Gastroesophageal sphincter (tissue), 3 donors: ENCODE data around the gene RPL29.

Experiments
- POLR2AphosphoS5 ChIP-seq: sonication (generic); formaldehyde crosslinking; IDR thresholded peaks from one replicate; pipeline ENCODE4 v1.6.1; 2017; ENCODE audit warnings: antibody characterized with exemption
- TF ChIP-seq, protein P1 (sequence below), 4 experiments: fragments of 200-600 bp in 2 of 4; fragments of 450-650 bp in 2 of 4; sonication (generic) in 1 of 4; IDR thresholded peaks; one replicate each; pipeline ENCODE4 v1.5.1; 2017 to 2019; ENCODE audit warnings: antibody characterized with exemption in 4 of 4, mild to moderate bottlenecking in 2 of 4, moderate library complexity in 2 of 4

DNA sequence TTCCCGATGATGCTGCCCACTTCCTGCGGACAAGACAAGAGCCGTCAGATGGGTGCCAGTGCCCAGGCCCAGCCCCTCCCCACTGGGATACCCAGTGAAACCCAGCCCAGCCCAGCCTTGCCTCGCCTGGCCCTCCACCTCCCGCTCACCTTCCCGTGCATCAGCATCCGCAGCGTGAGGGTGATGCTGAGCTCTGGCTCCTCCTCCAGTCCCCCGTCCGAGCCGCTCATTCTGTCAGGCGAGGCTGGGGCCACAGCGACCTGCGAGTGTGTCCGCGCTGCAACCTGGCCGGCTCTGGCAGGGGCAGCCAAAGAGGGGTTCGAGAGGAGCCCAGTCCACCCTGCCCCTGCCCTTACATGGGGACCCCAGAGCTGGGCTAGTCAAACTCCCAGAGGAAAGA lies 34.7 kb downstream of the RPL29 start:
- TF ChIP-seq, protein P1, sequence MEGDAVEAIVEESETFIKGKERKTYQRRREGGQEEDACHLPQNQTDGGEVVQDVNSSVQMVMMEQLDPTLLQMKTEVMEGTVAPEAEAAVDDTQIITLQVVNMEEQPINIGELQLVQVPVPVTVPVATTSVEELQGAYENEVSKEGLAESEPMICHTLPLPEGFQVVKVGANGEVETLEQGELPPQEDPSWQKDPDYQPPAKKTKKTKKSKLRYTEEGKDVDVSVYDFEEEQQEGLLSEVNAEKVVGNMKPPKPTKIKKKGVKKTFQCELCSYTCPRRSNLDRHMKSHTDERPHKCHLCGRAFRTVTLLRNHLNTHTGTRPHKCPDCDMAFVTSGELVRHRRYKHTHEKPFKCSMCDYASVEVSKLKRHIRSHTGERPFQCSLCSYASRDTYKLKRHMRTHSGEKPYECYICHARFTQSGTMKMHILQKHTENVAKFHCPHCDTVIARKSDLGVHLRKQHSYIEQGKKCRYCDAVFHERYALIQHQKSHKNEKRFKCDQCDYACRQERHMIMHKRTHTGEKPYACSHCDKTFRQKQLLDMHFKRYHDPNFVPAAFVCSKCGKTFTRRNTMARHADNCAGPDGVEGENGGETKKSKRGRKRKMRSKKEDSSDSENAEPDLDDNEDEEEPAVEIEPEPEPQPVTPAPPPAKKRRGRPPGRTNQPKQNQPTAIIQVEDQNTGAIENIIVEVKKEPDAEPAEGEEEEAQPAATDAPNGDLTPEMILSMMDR (IDR thresholded peaks at IDR 0.05) = no peak
- no peak for TF ChIP-seq POLR2AphosphoS5
